Gastroesophageal sphincter (tissue), 3 donors: Measurements from ENCODE around the gene PCDH11Y.
"Not testable (repeated sequence)": the region's sequence is repeated elsewhere in the genome, so short reads cannot be mapped to it uniquely, and the experiment has no call there.

Experiments
- POLR2AphosphoS5 ChIP-seq: sonication (generic); formaldehyde crosslinking; IDR thresholded peaks from one replicate; pipeline ENCODE4 v1.6.1; 2017; ENCODE audit warnings: antibody characterized with exemption
- TF ChIP-seq, protein P1 (sequence below), 4 experiments: fragments of 200-600 bp in 2 of 4; fragments of 450-650 bp in 2 of 4; sonication (generic) in 1 of 4; IDR thresholded peaks; one replicate each; pipeline ENCODE4 v1.5.1; 2017 to 2019; ENCODE audit warnings: antibody characterized with exemption in 4 of 4, mild to moderate bottlenecking in 2 of 4, moderate library complexity in 2 of 4

DNA sequence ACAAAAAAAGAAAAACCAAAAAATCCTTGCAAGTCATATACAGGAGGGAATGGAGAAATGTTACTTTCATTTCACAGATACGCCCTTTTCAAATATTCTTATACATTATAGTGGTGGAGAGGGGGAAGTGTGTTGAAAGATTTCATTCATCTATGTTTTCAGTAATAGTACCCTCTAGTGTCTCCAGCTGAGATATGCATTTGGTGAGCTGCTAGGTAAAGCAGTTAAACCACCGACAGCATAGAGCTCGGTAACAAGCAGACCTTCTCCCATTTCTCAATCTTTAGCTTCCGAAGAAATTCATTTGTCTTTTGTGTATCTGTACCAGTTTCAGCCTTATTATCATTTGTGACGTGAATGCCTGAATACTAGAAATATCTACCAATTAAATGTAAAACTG lies 5.2 kb upstream of the PCDH11Y start:
- TF ChIP-seq POLR2AphosphoS5 = not testable (repeated sequence)
- TF ChIP-seq, protein P1, sequence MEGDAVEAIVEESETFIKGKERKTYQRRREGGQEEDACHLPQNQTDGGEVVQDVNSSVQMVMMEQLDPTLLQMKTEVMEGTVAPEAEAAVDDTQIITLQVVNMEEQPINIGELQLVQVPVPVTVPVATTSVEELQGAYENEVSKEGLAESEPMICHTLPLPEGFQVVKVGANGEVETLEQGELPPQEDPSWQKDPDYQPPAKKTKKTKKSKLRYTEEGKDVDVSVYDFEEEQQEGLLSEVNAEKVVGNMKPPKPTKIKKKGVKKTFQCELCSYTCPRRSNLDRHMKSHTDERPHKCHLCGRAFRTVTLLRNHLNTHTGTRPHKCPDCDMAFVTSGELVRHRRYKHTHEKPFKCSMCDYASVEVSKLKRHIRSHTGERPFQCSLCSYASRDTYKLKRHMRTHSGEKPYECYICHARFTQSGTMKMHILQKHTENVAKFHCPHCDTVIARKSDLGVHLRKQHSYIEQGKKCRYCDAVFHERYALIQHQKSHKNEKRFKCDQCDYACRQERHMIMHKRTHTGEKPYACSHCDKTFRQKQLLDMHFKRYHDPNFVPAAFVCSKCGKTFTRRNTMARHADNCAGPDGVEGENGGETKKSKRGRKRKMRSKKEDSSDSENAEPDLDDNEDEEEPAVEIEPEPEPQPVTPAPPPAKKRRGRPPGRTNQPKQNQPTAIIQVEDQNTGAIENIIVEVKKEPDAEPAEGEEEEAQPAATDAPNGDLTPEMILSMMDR (IDR thresholded peaks at IDR 0.05) = not testable (repeated sequence)
